AG10803 (cell line): ENCODE results near the gene B4GALT1.

ENCODE experiments used
- DNase-seq: peaks from one replicate; pipeline ENCODE4 v3.0.0; 2010; ENCODE audit warnings: low read depth
- H3K4me3 ChIP-seq: 2 replicates; pipeline ENCODE4 v1.5.1; 2011; ENCODE audit warnings: mild to moderate bottlenecking, low read length, control low read depth
- TF ChIP-seq, protein P1 (sequence below): conservative IDR thresholded peaks from 2 replicates; pipeline ENCODE4 v1.5.1; 2011; ENCODE audit warnings: mild to moderate bottlenecking, low read length, control low read depth, inconsistent platforms

Gene B4GALT1

GRCh38 chr9:33137781-33138264 lies 29.3 kb downstream of the B4GALT1 start:
- TF ChIP-seq, protein P1, sequence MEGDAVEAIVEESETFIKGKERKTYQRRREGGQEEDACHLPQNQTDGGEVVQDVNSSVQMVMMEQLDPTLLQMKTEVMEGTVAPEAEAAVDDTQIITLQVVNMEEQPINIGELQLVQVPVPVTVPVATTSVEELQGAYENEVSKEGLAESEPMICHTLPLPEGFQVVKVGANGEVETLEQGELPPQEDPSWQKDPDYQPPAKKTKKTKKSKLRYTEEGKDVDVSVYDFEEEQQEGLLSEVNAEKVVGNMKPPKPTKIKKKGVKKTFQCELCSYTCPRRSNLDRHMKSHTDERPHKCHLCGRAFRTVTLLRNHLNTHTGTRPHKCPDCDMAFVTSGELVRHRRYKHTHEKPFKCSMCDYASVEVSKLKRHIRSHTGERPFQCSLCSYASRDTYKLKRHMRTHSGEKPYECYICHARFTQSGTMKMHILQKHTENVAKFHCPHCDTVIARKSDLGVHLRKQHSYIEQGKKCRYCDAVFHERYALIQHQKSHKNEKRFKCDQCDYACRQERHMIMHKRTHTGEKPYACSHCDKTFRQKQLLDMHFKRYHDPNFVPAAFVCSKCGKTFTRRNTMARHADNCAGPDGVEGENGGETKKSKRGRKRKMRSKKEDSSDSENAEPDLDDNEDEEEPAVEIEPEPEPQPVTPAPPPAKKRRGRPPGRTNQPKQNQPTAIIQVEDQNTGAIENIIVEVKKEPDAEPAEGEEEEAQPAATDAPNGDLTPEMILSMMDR = no peak

GRCh38 chr9:33136721-33137670 lies 30.1 kb downstream of the B4GALT1 start:
- no peak overlapping the region for H3K4me3 ChIP-seq
- TF ChIP-seq, protein P1 = no peak
- no peak for DNase-seq

More at GRCh38 chr9:33137781-33138264, 29.3 kb downstream of the B4GALT1 start:
- H3K4me3 ChIP-seq = no peak overlapping the region
- DNase-seq = no peak

GRCh38 chr9:33135470-33135958 lies 31.6 kb downstream of the B4GALT1 start:
- no peak overlapping the region for H3K4me3 ChIP-seq
- no peak for DNase-seq
- TF ChIP-seq, protein P1 = no peak

- TF ChIP-seq, protein P1 = no peak
- DNase-seq = no peak
- no peak overlapping the region for H3K4me3 ChIP-seq
These were observed 32.1 kb downstream of the B4GALT1 start for GRCh38 chr9:33135031-33135461.

DNA sequence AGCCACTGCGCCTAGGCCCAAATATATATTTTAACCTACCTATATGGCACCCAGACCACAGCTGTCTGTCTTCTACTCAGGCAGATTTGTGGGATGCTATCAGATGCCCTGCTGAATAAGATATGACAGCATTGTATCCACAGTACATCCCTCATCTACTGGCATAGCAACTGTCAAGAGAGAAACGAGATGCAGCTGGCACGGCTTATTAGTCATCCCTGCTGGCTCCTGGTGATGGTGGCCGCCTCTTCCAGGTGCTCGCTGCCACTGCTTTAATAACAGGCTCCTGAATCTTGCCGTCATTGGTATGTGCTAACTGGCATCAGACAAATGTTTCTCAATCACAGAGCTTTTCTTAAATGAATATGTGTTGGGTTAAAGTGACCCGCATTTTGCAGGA lies 34.0 kb downstream of the B4GALT1 start:
- no peak overlapping the region for H3K4me3 ChIP-seq
- TF ChIP-seq, protein P1 = no peak
- DNase-seq = no peak

- TF ChIP-seq, protein P1 = no peak
- peak; percentile 79 for DNase-seq
- H3K4me3 ChIP-seq = no peak overlapping the region
These were observed 35.1 kb downstream of the B4GALT1 start for GRCh38 chr9:33131790-33132772.
